Measurements from ENCODE around the gene HES7. TPM values are rescaled to one million over a fixed set of nuclear protein-coding genes. Genes with fewer than 3 reads are reported as not detected.

Gene HES7
- total RNA-seq, result 0.13 TPM in 1 of 2 replicates, not detected in the other

DNA sequence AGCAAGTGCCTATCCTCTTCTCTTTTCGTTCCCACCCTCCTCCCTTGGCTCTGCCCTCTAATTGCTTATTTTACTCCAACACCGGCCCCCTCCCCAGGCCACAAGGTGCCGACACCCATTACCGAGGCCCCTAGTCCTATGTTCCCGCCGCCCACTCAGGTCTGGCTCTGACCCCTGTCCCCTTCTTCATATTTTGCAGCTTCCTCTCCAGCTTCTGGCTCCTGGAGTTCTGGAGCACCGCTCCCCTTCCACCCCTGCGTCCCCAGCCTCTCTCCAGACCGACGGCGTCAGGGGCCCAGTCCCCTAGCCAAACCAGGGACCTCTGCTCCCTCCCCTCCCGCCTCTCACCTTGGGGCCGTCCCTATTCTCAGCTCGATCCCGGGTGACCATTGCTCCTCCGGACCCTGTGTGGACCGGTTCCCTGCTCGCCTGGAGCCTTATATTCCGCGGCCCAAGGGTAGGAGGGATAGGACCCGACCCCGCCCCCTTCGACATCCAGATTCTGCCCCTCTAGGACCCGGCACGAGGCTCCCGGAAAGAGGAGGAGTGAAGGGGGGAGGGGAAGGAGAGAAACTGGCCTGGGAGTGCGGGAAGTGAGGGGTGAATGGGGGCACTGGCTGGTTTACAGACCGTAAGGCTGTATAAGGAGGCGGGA lies at the start of gene HES7:
TSS of gene HES7 (minus strand) at position 412 of the 655 bp plus-strand sequence. CDS start at position 390, 22 bp downstream.

DNA sequence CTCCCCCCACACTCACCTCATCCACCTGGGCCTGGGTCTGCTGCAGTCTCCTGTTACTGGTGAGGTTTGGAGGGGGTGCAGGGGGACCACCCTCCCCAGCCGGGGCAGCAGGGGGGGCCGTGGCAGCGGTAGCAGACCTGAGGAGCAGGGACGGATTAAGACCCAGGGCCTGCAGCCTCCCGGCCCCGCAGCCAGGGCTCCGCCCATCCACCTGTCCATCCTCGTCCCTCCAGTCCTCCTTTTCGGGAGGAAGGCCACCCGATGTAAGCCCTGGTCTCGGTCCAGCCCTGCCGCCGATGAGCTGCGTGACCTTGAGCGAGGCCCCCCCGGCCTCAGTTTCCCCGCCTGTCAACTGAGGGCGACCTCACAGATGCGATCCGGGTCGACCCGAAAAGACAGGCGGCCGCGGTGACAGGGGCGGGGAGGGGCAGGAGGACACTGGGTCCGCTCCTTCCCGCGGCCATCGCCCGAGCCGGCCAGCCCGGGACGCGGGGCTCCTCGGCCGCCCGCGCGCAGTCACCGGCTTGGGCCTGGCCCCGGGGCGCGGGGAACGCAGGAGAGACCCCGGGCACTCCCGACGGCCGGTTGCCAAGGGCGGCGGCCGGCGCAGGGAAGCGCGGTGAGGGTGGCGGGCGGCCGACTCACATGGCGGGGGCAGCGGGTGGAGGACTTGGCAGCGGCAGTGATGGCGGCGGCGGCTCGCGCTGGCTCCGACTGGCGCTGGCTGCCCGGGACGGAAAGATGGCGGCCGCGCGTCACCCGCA lies 38.5 kb upstream of the HES7 start, which contains the start of gene VAMP2:
TSS of gene VAMP2 (minus strand) at position 716 of the 764 bp plus-strand sequence. CDS start at position 647, 69 bp downstream.

DNA sequence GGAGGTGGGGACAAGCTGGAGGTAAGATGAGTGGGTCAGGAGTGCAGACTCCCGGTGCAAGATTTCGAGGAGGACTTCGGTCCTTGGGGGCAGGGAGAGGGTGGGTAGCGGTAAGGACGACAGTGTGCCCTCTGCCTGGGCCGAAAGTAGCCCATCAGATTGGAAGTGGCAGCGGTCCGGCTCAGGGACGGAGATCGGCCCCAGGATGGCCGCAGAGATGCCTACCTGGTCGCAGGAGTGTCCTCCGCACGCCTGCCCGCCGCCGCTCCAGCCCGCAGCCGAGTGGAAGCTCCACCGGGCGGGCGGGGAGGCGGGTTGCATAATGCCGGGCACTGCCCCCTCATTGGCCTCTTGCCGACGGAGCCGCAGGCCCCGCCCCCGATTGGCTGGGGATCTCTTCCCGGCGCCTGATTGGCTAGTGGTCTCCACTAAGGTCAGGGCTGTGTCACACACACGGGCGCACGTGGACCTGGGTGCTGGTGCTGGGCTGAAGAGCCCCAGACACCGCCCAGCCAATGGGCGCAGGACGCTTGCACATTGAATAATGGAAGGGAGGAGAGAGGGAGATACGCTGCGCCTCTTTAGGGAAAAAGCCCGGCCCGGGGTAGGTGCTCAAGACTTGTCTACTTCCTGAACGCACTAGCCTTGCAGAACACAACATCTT lies 28.3 kb upstream of the HES7 start, which contains the start of gene PER1:
TSS of gene PER1 (minus strand) at position 293 of the 664 bp plus-strand sequence. CDS start 1,698 bp downstream, outside the sequence.

GRCh38 chr17:8117980-8118768 lies 5.7 kb downstream of the HES7 start, which contains the start of gene ALOXE3:
TSS of gene ALOXE3 (minus strand) at chr17:8118514. CDS start at chr17:8117990, 524 bp downstream.

GRCh38 chr17:8087075-8087951 lies 36.6 kb downstream of the HES7 start, which contains the start of gene ALOX12B:
TSS of gene ALOX12B (minus strand) at chr17:8087716. CDS start at chr17:8087442, 274 bp downstream.

Other genes starting within 250 kb of the HES7 start
- gene CHD3, start 235.3 kb downstream of the HES7 start, total RNA-seq, result 152 and 164 TPM in 2 replicates
- gene RNF227, start 207.8 kb downstream of the HES7 start, total RNA-seq, result 4.0 and 6.9 TPM in 2 replicates
- 0.23 and 0.33 TPM in 2 replicates for gene KCNAB3, start 194.2 kb downstream of the HES7 start, total RNA-seq
- gene TRAPPC1, start 192.2 kb downstream of the HES7 start, total RNA-seq, result 79.2 and 80.7 TPM in 2 replicates
- gene CNTROB, start 191.9 kb downstream of the HES7 start, total RNA-seq, result 16.8 and 18.3 TPM in 2 replicates
- gene GUCY2D, start 121.5 kb downstream of the HES7 start, total RNA-seq, result not detected in 2 replicates
- 0.07 and 1.2 TPM in 2 replicates for gene ALOX15B, start 85.0 kb downstream of the HES7 start, total RNA-seq
- gene ALOX12B, start 36.4 kb downstream of the HES7 start, total RNA-seq, result not detected in 2 replicates
- gene ALOXE3, start 5.6 kb downstream of the HES7 start, total RNA-seq, result not detected in 2 replicates
- 8.3 and 16.0 TPM in 2 replicates for gene PER1, start 28.3 kb upstream of the HES7 start, total RNA-seq
- gene VAMP2, start 38.8 kb upstream of the HES7 start, total RNA-seq, result 11.6 and 12.8 TPM in 2 replicates
- gene TMEM107, start 52.3 kb upstream of the HES7 start, total RNA-seq, result 27.2 and 30.0 TPM in 2 replicates
- 5.7 and 7.7 TPM in 2 replicates for gene BORCS6, start 66.1 kb upstream of the HES7 start, total RNA-seq
- 2.8 and 5.5 TPM in 2 replicates for gene AURKB, start 86.5 kb upstream of the HES7 start, total RNA-seq
- 6.8 and 7.9 TPM in 2 replicates for gene CTC1, start 124.0 kb upstream of the HES7 start, total RNA-seq
- gene PFAS, start 125.2 kb upstream of the HES7 start, total RNA-seq, result 14.1 and 27.2 TPM in 2 replicates
- 7.9 and 9.4 TPM in 2 replicates for gene RANGRF, start 164.6 kb upstream of the HES7 start, total RNA-seq
- 0.78 and 1.3 TPM in 2 replicates for gene SLC25A35, start 171.3 kb upstream of the HES7 start, total RNA-seq
- gene ARHGEF15, start 186.1 kb upstream of the HES7 start, total RNA-seq, result 0.03 and 0.07 TPM in 2 replicates
- not detected in 2 replicates for gene ODF4, start 215.7 kb upstream of the HES7 start, total RNA-seq